ENCODE results near the gene HMGXB4.

The HMGXB4 gene

GRCh38 chr22:35310556-35311550, 53.6 kb downstream of the HMGXB4 start:
- no peak for DNase-seq (ENCODE audit: extremely low read depth in 1 of 2, low read depth in 1 of 2)

DNA sequence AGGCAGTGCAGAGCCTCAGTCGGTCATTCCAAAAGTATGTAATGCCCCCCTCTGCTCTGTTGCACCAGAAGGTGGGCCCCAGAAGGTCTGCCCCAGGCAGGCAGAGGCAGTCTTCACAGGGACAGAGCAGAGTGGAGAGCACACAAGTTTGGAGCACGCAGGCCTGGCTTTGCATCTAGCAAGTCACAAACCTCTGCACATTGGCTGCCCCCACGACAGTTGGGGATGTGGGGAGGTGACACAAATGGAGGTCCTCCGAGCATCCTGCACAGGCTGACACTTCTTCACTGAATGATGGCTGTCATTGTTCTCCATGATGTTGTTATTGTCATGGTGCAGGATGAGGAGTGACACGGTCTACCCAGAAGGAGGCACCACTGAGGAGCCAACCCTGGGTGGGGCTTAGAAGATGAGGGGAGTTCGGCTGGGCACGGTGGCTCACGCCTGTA, 54.3 kb downstream of the HMGXB4 start:
- DNase-seq (ENCODE audit: extremely low read depth in 1 of 2, low read depth in 1 of 2) = no peak

GRCh38 chr22:35312198-35313059, 55.1 kb downstream of the HMGXB4 start:
- no peak for DNase-seq (ENCODE audit: extremely low read depth in 1 of 2, low read depth in 1 of 2)

GRCh38 chr22:35313311-35314121, 56.2 kb downstream of the HMGXB4 start:
- DNase-seq (ENCODE audit: extremely low read depth in 1 of 2, low read depth in 1 of 2) = peak in 1 of 2 donors; percentile 48

GRCh38 chr22:35314161-35314942, 57.1 kb downstream of the HMGXB4 start:
- DNase-seq (ENCODE audit: extremely low read depth in 1 of 2, low read depth in 1 of 2) = no peak

GRCh38 chr22:35315141-35315854, 58.0 kb downstream of the HMGXB4 start:
- DNase-seq (ENCODE audit: extremely low read depth in 1 of 2, low read depth in 1 of 2) = no peak

GRCh38 chr22:35315855-35316745, 58.8 kb downstream of the HMGXB4 start:
- DNase-seq (ENCODE audit: extremely low read depth in 1 of 2, low read depth in 1 of 2) = no peak

DNA sequence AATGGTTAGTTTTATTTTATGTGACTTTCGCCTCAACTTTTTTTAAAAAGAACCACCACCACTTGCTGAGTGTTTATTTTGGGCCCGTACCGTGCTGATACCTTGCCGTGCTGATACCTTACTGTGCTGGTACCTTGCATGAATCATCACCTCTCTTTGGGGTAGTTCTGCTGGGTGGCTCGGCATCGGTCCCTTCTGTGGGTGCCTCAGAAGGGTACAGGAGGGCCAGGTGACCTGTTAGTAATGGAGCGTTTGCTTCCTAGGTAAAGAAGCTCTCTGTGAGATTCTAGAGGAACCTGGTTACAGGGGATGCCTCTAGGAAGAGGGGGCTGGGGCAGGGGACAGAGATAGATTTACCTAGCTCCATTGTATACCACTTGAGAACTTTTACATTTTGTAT, 59.5 kb downstream of the HMGXB4 start:
- DNase-seq (ENCODE audit: extremely low read depth in 1 of 2, low read depth in 1 of 2) = no peak

DNA sequence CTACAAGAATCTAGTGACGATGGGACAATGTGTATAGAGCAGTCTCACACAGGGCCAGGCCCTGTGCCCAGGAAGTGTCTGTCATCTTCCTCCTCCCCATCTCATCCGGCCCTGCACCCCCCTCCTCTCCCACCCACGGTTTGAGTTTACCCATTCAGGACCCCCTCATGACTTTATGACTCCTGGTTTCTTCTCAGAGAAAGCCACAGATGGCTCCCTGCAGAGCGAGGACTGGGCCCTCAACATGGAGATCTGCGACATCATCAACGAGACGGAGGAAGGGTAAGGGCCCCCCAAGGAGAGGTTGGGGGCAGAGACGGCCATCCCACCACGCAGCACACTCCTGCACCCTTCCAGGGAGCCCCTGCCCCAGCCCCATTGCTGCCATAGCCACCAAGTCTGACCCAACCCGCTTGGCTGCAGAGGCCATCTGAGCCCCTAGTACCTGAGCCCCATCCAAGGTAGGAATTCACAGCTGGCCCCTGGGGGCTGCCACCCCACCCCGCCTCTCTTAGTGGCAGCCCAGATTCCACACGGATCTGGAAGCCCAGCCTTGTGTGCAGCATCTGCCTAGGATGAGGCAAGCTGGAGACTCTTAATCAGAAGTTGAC, 60.5 kb downstream of the HMGXB4 start:
- no peak for DNase-seq (ENCODE audit: extremely low read depth in 1 of 2, low read depth in 1 of 2)

GRCh38 chr22:35318346-35319215, 61.3 kb downstream of the HMGXB4 start:
- DNase-seq (ENCODE audit: extremely low read depth in 1 of 2, low read depth in 1 of 2) = no peak

- no peak for DNase-seq (ENCODE audit: extremely low read depth in 1 of 2, low read depth in 1 of 2)
Measured at GRCh38 chr22:35319244-35319985, 62.1 kb downstream of the HMGXB4 start.

DNA sequence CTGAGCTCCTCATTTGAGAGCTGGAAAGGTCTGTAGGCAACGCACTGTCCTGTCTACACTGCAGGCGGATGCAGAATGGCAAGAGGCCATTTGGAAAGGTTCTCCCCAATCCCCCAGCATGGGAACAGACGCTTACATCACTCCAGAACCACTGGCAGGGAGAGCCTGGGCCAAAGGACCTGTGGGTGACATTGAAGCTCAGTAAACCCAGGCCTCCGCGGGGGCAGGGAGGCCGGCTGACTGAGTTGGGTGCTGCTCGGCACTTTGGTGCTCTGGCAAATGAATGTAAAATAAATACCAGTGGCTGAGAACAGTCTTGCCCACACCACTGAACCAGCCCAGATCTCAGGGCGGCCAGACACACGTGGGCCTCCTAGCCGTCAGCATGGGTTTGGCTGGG, 64.8 kb downstream of the HMGXB4 start:
- no peak for DNase-seq (ENCODE audit: extremely low read depth in 1 of 2, low read depth in 1 of 2)

GRCh38 chr22:35322893-35323292, 65.6 kb downstream of the HMGXB4 start:
- no peak for DNase-seq (ENCODE audit: extremely low read depth in 1 of 2, low read depth in 1 of 2)

DNA sequence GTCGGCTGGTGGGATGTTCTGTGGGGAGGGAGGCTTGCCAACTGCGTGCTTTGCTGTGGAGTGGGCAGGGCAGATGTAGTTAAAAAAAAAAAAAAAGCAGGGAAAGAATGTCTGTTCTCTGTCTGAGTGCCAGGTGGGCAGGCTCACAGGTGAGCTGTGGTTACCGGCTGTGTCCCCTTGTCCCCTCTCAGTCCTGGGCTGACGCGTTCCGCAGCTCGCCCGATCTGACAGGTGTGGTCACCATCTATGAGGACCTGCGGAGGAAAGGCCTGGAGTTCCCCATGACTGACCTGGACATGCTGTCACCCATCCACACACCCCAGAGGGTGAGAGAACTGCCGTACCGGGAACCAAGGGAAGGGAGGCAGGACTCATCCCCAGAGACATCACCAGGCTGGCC, 66.0 kb downstream of the HMGXB4 start:
- no peak for DNase-seq (ENCODE audit: extremely low read depth in 1 of 2, low read depth in 1 of 2)

DNA sequence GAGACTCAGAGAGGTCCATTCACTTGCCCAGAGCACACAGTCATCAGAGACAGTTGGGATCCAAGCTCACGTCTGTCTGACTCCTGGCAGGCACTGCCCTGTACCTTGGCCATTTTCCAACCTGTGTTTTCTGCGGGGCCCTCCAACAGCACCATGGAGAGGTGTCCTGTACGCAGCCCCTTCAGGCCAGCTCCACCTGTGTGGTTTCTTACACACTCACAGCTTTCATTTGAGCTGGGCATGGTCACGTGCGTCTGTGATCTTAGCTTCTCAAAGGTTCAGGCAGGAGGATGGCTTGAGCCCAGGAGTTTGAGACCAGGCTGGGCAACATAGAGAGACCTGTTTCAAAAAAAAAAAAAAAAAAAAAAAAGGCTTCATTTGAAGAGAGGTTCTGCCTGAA, 66.8 kb downstream of the HMGXB4 start:
- no peak for DNase-seq (ENCODE audit: extremely low read depth in 1 of 2, low read depth in 1 of 2)

- no peak for DNase-seq (ENCODE audit: extremely low read depth in 1 of 2, low read depth in 1 of 2)
Measured at GRCh38 chr22:35324762-35325161, 67.5 kb downstream of the HMGXB4 start.

All from stimulated activated CD8-positive, alpha-beta memory T cell treated with anti-CD3 and anti-CD28 coated beads, Interleukin-7, amount 100 ng/mL, for 48 hours (primary cell).